AG08395 (cell line): ENCODE data around the gene GRM8.

ENCODE experiments used
- DNase-seq: peaks from one replicate; pipeline ENCODE4 v3.0.0; 2012; ENCODE audit warnings: mixed read lengths, low spot score

The GRM8 gene

DNA sequence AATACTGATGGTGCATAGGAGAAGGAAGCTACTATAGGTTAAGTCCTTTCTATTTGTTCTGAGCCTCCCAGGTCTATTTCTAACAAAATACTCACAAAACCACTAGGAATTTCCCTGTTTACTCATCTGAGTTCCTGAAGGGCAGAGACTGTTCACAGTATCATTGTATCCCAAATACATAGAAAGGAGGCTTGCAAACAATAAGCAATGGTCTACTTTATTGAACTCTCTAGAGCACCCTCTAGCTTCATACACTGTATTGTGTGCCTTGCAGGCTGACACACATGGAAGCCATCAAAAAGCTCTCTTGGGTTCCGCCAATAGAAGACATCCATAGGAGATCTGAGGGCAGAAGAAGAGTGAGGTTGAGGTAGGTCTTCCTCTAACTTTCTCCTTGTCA is 826.1 kb downstream of the GRM8 start:
- DNase-seq, result no peak

DNA sequence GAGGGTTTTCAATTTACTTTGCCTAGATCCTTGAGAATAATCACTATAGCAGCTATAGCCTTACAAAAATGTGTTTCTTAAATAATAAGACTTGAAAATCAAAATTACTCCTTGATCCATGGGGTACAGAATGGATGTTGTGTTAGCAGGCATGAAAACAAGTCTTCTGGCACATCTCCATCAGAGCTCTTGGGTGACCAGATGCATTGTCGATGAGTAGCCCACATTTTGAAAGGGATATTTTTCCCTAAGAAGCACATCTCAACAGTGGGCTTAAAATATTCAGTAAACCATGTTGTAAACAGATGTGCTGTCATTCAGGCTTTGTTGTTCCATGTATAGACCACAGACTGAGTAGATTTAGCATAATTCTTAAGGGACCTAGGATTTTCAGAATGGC is 827.8 kb downstream of the GRM8 start:
- no peak for DNase-seq

DNA sequence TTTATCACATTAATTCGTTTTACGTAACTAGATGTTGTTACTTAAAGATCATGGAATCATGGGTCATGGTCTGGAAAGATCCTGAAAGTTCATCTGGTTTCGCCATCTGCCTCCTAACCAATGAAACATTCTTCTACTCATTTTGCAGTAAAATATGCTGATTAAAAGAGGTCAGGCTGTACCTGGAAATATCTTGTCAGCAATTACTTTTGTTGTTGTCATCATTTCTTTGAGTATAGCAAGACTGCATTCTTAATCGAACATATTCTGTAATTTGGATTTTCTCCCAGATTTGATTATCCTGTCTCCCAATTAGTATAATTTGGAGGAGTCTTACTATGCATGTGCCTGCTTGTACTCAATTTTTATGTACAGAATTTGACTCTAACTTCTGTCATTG is 833.7 kb downstream of the GRM8 start:
- no peak for DNase-seq

DNA sequence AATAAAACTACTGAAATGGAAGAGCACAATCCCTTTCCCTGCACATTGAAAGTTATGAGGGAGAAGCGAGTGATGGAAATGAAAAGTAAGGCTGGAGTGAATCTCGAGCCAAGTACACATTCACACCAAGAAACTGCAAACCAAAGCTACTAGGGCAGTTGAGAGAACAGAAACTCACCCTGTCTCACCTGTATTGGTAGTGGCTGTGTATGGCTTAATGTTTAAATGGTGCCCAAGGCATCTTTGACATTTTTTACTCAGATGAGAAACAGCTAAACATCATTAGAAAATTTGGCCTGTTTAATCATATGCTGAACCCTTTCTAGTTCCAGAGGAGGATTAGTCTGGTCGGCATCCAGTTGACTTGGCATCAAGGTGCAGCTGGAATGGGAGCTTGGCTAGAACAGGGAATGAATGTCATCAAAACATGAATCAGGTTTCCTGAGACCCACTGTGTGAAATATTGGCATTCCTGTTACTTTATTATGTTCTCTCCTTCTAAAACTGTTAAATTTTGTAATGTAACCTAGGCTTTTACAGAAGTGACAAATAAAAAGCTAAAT is 840.8 kb downstream of the GRM8 start:
- DNase-seq, result no peak

DNA sequence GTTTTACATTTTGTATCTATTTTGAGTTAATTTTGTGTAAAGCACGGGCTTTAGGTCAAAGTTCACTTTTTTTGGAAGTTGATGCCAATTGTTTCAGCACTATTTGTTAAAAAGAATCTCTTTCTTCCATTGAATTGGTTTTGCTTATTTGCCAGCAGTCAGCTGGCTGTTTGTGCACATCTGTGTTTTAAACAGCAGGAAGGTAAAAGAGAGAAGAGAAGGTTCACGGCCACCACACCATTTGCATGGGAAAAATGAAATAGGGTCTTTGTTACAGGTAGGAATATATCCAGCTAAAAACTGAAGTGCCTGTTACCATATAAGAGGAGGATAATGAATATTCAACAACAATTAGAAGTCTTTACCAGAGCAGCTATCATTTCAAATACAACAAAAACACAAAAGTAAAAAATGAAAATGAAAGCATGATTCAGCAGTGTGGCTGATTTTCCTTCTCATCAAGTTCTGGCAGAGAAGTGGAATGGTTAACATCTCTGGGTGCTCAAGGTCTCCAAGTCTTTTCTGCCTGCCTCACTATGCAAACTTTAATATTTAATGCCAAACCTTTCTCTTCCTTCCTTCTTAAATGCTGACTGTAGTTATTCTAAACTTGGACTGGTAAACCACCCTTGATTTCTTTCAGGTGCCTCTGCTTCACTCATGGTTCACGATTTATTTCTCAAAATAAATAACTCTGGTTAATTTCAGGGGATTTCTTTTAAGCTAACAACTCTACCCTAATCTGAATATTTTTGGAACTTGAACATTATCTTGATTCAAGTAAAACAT is 841.5 kb downstream of the GRM8 start:
- no peak for DNase-seq

DNA sequence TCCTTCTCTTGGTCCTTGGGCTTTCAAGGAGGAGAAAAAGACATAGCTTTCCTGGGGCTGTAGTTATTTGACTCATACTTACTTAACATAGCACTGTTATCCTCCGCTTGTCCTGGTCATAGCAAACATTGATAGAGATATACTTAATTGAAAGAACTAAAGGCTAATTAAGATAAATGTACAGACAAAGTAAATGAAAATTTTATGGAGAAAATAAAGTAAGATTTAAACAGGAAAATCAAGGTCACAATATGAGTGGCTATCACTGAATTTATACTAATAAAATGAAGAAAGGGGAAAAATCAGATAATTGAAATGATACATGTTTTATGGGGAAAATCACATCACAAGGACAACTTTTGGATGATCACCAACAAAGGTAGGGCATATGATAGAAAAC is 849.7 kb downstream of the GRM8 start:
- DNase-seq, result no peak

DNA sequence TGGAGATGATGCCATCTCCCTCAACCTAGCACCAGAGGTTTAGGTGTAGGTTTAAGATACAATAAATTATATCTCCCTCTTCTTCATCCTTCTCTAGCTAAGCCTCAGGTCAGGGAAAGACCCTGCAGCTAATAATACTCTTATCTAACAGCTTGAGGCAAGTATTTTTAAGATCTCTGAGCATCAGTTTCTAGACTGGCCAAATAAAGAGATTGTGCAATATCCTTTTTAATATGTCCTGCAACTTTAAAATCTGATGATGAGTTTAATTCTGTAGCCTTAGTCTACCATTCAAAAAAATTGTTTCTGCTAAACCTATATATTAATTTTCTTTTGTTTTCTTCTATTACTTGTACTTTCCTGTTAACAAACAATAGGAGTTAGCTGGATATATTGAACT is 850.8 kb downstream of the GRM8 start:
- DNase-seq, result no peak

DNA sequence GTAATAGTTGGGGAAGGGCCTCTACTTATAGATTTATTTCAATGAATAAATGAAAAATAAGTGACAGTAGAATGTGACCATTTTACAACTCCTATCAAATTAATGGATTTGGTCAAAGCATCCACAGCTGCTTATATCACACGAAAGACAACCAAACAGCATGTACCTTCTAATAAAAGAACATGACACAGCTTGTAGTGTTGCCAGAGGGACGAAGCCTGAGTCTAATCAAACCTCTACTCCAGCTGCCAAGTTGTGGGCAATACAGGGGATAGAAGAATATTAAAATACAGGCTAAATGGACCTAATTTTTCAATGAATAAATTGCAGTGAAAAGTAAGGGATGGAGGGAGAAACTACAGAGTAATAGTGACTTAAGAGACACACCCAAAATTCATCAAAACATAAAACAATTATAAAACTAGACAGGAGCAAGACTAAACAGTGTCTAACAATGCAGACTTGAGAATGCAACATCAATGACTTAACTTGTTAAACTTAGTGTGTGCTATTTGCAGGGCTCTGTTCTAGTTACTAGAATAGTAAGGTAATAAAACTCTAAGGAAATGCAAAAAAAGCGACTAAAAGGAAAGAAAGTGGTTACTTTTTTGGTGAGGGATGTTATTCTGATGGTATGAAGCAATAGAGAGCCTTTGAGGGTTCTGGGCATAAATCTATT is 853.8 kb downstream of the GRM8 start:
- no peak for DNase-seq

DNA sequence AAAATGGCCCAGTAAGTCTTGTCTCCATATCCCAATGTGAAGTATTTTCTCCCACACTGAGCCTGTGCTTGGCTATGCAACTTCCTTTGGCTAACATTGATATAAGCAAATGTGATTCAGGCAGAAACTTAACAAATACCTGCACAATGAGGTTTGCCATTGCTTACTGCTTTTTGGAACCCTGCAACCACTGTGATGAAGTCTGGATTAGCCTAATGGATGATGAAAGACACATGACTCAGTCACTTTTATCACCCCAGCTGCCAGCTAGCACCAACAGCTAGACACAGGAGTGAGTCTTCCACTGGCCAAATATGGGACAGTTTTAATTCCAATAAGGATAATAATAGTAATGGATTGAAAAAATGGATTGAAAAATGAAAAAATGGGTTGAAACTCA is 854.5 kb downstream of the GRM8 start:
- no peak for DNase-seq

DNA sequence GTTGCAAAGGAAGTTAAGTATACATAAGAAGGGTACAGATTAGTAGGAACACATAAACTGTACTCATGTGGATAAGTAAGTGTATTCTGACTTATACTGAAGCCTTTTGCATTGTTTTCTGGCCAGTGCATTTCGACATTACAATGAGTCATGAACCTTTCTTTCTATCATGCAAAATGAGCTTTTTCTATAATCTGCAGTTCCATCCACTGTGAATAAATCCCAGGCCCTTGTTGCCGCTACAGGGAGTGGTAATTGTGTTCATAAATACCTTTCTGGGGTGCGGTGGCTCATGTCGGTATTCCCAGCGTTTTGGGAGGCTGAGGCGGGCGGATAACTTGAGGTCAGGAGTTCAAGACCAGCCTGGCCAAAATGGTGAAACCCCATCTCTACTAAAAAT is 858.3 kb downstream of the GRM8 start:
- DNase-seq, result no peak
